Measurements from ENCODE around the gene FSIP1. TPM values are rescaled to one million over a fixed set of nuclear protein-coding genes. Genes with fewer than 3 reads are reported as not detected.

The FSIP1 gene
- total and polyA plus RNA-seq, 11 donors = 0.28 to 3.7 (median 0.97) TPM; not detected in 1

DNA sequence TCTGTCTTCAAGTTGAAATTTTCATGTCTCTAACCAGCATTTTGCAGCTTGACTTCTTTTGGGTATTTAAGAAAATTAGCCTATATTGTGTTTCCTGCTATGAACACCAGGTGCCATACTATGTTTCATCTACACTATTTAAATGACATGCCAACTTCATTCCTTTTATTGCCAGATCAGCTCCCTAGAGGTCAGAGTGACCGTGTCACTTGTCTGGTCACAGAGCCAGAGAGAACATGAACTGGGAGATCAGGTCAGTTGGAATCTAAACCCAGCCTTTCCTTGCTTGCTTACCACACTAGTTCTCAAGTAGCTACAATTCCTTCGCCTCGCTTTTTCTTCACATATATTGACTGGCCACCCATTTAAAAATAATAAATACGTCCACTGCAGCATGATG is 114.2 kb downstream of the FSIP1 start:
- no peak overlapping the region for H3K27ac ChIP-seq
- H3K4me3 ChIP-seq = no peak overlapping the region
- TF ChIP-seq, protein P1, sequence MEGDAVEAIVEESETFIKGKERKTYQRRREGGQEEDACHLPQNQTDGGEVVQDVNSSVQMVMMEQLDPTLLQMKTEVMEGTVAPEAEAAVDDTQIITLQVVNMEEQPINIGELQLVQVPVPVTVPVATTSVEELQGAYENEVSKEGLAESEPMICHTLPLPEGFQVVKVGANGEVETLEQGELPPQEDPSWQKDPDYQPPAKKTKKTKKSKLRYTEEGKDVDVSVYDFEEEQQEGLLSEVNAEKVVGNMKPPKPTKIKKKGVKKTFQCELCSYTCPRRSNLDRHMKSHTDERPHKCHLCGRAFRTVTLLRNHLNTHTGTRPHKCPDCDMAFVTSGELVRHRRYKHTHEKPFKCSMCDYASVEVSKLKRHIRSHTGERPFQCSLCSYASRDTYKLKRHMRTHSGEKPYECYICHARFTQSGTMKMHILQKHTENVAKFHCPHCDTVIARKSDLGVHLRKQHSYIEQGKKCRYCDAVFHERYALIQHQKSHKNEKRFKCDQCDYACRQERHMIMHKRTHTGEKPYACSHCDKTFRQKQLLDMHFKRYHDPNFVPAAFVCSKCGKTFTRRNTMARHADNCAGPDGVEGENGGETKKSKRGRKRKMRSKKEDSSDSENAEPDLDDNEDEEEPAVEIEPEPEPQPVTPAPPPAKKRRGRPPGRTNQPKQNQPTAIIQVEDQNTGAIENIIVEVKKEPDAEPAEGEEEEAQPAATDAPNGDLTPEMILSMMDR (IDR thresholded peaks at IDR 0.05) = no peak
- TF ChIP-seq POLR2A (IDR thresholded peaks at IDR 0.05) = no peak
- intact Hi-C loops (cut with DNase I) = loop anchor here in 1 of 10 donors (10.0 kb wide), 1 partner anchor 64 kb away; no protein-coding TSS in a partner anchor
- ATAC-seq = no peak
- no peaks in the 10 kb centered on the region for H3K36me3 ChIP-seq
- WGBS, 4 donors = 82 to 87% (median 84%) methylated on average over 4 of the region's 4 CpGs
- H3K27me3 ChIP-seq = no peaks in the 10 kb centered on the region
- H3K9me3 ChIP-seq = no peaks in the 10 kb centered on the region
- no peak for DNase-seq
- peaks cover 0 to 11% (median 0%) of the 10 kb centered on the region in 12 donors for H3K4me1 ChIP-seq

DNA sequence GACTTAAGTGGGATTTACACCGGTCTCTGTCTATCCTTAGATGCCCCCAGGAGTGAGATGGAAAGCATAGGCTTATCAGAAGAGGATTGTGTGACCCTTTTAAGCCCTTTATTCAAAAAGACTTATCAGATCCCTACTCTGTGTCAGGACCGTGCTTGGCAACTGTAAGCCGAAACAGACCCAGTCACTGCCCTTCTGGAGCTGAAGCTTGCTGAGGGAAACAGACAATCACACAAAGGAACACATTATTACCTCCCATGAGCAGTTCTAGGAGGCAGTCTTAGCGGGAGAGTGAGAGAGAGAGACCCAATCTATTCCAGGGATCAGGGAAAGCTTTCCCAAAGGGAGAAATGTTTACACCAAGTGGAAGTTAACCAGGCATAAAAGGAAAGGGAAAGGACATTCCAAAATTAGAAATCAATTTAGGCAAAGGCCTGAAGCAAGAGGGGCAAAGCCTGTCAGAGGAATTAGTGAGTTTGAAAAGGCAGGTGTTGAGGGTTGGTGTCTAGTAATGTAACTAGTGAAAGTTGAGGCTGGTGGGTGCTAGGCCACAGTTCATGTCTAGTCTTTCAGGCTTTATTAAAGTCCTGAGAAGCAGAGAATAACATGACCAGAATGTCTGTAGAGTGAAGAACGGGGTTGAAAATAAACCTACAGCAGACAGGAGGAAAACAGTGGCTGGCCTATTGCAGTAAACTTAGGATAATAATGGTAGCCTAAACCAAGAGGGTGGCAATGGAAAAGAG is 115.1 kb downstream of the FSIP1 start:
- Histone ChIP-seq H3K4me1 (peaks cover 0 to 11% (median 0%) of the 10 kb centered on the region in 12 donors), H3K27me3 (no peaks in the 10 kb centered on the region), H3K4me3 (no peak overlapping the region), H3K27ac (no peak overlapping the region), H3K36me3 (no peaks in the 10 kb centered on the region), H3K9me3 (no peaks in the 10 kb centered on the region)
- DNase-seq = no peak
- TF ChIP-seq, protein P1 (IDR thresholded peaks at IDR 0.05) = no peak
- TF ChIP-seq POLR2A (IDR thresholded peaks at IDR 0.05) = no peak
- no peak for ATAC-seq
- intact Hi-C loops (cut with DNase I) = loop anchor here in 1 of 10 donors (10.0 kb wide), 1 partner anchor 63 kb away; no protein-coding TSS in a partner anchor
- WGBS, 4 donors = 77 to 83% (median 82%) methylated on average over 5 of the region's 5 CpGs

DNA sequence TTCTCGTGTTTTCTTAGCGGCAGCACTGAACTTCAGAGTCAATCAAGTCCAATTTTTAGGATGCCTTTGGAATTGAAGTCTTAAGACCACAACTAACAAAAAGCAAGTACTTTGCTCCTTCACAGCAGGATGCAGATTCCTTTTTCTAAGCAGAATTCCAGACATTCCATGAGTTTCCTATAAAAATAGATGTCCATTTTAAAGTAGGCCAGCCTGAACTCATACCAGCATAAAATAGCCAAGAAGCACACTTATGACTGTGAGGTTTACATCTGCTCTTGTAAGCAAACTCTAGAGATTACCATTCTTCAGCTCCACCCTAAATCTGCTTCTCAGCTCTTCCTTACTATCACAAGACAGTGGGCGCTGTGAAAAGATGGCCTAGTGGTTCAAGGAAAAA is 116.0 kb downstream of the FSIP1 start:
- Histone ChIP-seq H3K4me3 (no peak overlapping the region), H3K9me3 (no peaks in the 10 kb centered on the region), H3K27me3 (no peaks in the 10 kb centered on the region), H3K27ac (no peak overlapping the region), H3K4me1 (peaks cover 0 to 11% (median 0%) of the 10 kb centered on the region in 12 donors), H3K36me3 (no peaks in the 10 kb centered on the region)
- WGBS, 4 donors = 85 to 93% (median 90%) methylated on average over 3 of the region's 3 CpGs
- DNase-seq (no peak), ATAC-seq (no peak)
- intact Hi-C loops (cut with DNase I) = loop anchor here in 1 of 10 donors (10.0 kb wide), 1 partner anchor 62 kb away; no protein-coding TSS in a partner anchor
- TF ChIP-seq, protein P1 (IDR thresholded peaks at IDR 0.05) = no peak

DNA sequence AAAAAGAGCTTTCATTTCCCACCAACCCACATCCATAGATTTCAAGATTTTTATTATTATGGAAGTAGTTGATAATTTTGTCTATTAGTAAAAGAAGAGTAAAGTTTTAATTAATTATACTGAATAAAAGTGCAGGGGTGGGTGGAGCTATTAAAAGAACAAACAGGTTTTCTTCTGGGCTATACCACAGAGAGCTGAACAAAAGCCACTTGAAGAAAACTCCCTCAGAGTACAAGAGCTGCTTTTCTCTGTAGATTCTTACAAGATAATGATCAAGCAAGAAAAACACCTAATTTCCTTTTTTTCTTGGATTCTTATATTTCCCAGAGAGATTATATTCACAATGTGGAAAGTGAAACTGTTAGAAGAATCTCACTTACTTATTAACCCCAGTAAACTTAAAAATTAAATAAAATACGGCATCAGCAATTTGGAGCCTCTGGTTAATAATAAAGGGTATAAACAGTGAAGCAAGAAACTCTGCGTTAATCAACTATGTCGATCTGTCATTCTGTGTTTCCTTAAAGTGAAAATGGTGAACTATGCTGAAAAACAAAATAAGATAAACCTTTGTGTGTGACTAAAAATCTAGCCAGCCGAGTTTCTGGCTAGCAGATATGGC is 116.9 kb downstream of the FSIP1 start:
- no peak for TF ChIP-seq POLR2A (IDR thresholded peaks at IDR 0.05)
- TF ChIP-seq, protein P1 (IDR thresholded peaks at IDR 0.05) = no peak
- Histone ChIP-seq H3K9me3 (no peaks in the 10 kb centered on the region), H3K36me3 (no peaks in the 10 kb centered on the region), H3K4me1 (peaks cover 0 to 11% (median 0%) of the 10 kb centered on the region in 12 donors), H3K4me3 (no peak overlapping the region), H3K27ac (no peak overlapping the region), H3K27me3 (no peaks in the 10 kb centered on the region)
- intact Hi-C loops (cut with DNase I) = loop anchor here in 1 of 10 donors (10.0 kb wide), 1 partner anchor 61 kb away; no protein-coding TSS in a partner anchor
- ATAC-seq (no peak), DNase-seq (no peak)
- WGBS, 4 donors = 76 to 88% (median 82%) methylated on average over 4 of the region's 4 CpGs
